ENCODE results near the gene NRG2. TPM values are rescaled to one million over a fixed set of nuclear protein-coding genes. Genes with fewer than 3 reads are reported as not detected.

NRG2 gene
- polyA plus RNA-seq, 3 donors = 0.01 TPM; not detected in 2

DNA sequence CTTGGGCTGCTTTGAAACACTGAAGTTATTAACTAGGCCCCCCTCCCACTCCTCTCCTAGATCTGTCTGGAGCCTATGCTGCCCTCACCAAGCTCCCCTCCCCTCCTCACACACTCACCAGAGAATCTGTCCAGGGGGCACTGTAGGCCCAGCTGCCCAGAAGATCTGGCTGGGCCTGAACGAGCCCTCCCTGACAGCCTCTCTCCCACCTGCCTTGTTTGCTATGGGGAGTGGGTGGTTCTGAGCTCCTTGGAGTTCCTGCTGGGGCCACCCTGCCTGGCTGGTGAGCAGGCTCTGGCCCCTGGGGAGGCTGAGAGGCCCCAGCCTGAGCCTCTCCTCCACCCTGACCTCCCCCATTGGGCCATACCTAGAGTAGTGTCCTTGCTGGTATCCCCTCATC, 172.4 kb downstream of the NRG2 start:
- TF ChIP-seq, protein P1, sequence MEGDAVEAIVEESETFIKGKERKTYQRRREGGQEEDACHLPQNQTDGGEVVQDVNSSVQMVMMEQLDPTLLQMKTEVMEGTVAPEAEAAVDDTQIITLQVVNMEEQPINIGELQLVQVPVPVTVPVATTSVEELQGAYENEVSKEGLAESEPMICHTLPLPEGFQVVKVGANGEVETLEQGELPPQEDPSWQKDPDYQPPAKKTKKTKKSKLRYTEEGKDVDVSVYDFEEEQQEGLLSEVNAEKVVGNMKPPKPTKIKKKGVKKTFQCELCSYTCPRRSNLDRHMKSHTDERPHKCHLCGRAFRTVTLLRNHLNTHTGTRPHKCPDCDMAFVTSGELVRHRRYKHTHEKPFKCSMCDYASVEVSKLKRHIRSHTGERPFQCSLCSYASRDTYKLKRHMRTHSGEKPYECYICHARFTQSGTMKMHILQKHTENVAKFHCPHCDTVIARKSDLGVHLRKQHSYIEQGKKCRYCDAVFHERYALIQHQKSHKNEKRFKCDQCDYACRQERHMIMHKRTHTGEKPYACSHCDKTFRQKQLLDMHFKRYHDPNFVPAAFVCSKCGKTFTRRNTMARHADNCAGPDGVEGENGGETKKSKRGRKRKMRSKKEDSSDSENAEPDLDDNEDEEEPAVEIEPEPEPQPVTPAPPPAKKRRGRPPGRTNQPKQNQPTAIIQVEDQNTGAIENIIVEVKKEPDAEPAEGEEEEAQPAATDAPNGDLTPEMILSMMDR (IDR thresholded peaks at IDR 0.05) = no peak
- WGBS (ENCODE audit: insufficient coverage) = no CpG with 5 or more reads among the region's 1 CpG
- H3K36me3 ChIP-seq (replicated peaks in 1 of 2; ENCODE audit: control insufficient read depth in 1 of 2, insufficient read depth in 2 of 2, low read length in 2 of 2) = no peaks in the 10 kb centered on the region
- H3K4me3 ChIP-seq (replicated peaks in 1 of 3; ENCODE audit: low read depth in 2 of 3, low read length in 3 of 3) = no peak overlapping the region
- H3K27me3 ChIP-seq (ENCODE audit: control insufficient read depth in 2 of 2, insufficient read depth in 2 of 2, low read length in 2 of 2) = no peaks in the 10 kb centered on the region
- H4K20me1 ChIP-seq (ENCODE audit: insufficient read depth, low read length) = no peaks in the 10 kb centered on the region
- no peak overlapping the region for H3K4me2 ChIP-seq (replicated peaks; ENCODE audit: extremely low read depth, low read length, poor library complexity, severe bottlenecking)
- Mint-ChIP-seq H3K9me3 (peaks cover 0 to 2% (median 0%) of the 10 kb centered on the region in 7 donors), H3K36me3 (no peaks in the 10 kb centered on the region), H3K27me3 (ENCODE audit: low read depth in 3 of 3) (peaks cover 5 to 13% (median 11%) of the 10 kb centered on the region in 3 donors), H3K4me3 (no peak overlapping the region), H3K27ac (no peak overlapping the region), H3K4me1 (peaks cover 2% of the 10 kb centered on the region)
- H3K4me1 ChIP-seq (ENCODE audit: control insufficient read depth in 1 of 2, insufficient read depth in 2 of 2, low read length in 2 of 2) = no peaks in the 10 kb centered on the region
- H2AFZ ChIP-seq (ENCODE audit: insufficient read depth, low read depth, low read length, poor library complexity, severe bottlenecking) = no peak overlapping the region
- no peaks in the 10 kb centered on the region for H3K9me3 ChIP-seq (replicated peaks in 1 of 2; ENCODE audit: control insufficient read depth in 1 of 2, insufficient read depth in 1 of 2, low read length in 2 of 2)
- no peak for DNase-seq
- intact Hi-C loops (cut with micrococcal nuclease) = no loop called here
- no peaks in the 10 kb centered on the region for H3K79me2 ChIP-seq (ENCODE audit: insufficient read depth, low read length)
- H3K9ac ChIP-seq (ENCODE audit: insufficient read depth, low read length, poor library complexity, severe bottlenecking) = no peak overlapping the region
- H3K27ac ChIP-seq (ENCODE audit: low read depth in 1 of 2, low read length in 2 of 2) = no peak overlapping the region

DNA sequence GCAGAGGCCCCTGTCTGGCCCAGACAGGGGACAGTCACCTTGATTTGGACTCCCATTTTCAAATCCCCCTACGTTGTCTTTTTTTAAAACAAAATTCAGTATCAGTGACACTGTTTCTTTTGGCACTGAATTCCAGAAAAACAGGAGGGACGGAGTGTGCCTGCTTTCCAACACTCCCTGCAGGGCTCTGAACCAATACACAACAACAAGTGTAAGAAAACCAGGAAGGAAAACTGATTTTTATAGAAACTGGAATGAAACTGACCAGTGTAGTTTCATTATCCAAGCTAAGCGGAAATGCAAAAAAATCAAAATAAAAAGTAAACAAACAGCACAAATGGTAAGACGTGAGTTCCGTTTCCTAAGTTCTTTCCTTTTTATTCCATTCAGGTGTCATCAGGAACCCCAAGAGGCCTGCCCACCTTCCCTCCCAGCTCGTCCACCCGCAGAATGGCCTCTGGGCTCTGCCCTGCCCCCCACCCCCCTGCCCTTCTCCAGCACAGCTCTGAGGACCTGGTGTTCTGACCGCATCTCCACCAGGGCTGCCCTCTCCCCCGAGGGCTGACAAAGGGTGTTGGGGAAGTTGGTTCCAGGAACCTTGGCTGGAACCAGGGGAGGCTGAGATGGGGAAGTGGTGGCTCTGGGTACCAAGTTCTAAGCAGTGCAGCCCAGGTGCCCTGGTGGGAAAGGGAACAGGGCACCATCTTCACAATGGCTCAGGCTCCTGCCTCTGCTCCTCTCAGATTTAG, 173.9 kb downstream of the NRG2 start:
- DNase-seq = no peak
- Histone ChIP-seq H3K4me3 (replicated peaks in 1 of 3; ENCODE audit: low read depth in 2 of 3, low read length in 3 of 3) (no peak overlapping the region), H3K9me3 (replicated peaks in 1 of 2; ENCODE audit: control insufficient read depth in 1 of 2, insufficient read depth in 1 of 2, low read length in 2 of 2) (no peaks in the 10 kb centered on the region), H3K4me2 (replicated peaks; ENCODE audit: extremely low read depth, low read length, poor library complexity, severe bottlenecking) (no peak overlapping the region), H3K9ac (ENCODE audit: insufficient read depth, low read length, poor library complexity, severe bottlenecking) (no peak overlapping the region), H3K27me3 (ENCODE audit: control insufficient read depth in 2 of 2, insufficient read depth in 2 of 2, low read length in 2 of 2) (no peaks in the 10 kb centered on the region), H2AFZ (ENCODE audit: insufficient read depth, low read depth, low read length, poor library complexity, severe bottlenecking) (no peak overlapping the region), H3K36me3 (replicated peaks in 1 of 2; ENCODE audit: control insufficient read depth in 1 of 2, insufficient read depth in 2 of 2, low read length in 2 of 2) (no peaks in the 10 kb centered on the region), H3K27ac (ENCODE audit: low read depth in 1 of 2, low read length in 2 of 2) (no peak overlapping the region), H3K79me2 (ENCODE audit: insufficient read depth, low read length) (no peaks in the 10 kb centered on the region), H3K4me1 (ENCODE audit: control insufficient read depth in 1 of 2, insufficient read depth in 2 of 2, low read length in 2 of 2) (no peaks in the 10 kb centered on the region), H4K20me1 (ENCODE audit: insufficient read depth, low read length) (no peaks in the 10 kb centered on the region)
- no peaks in the 10 kb centered on the region for H3K36me3 Mint-ChIP-seq
- WGBS (ENCODE audit: insufficient coverage) = 59% methylated on average over 4 of the region's 9 CpGs
- H3K9me3 Mint-ChIP-seq = no peaks in the 10 kb centered on the region
- peaks cover 10 to 16% (median 11%) of the 10 kb centered on the region in 3 donors for H3K27me3 Mint-ChIP-seq (ENCODE audit: low read depth in 3 of 3)
- no peak overlapping the region for H3K4me3 Mint-ChIP-seq
- H3K4me1 Mint-ChIP-seq = peaks cover 3% of the 10 kb centered on the region
- TF ChIP-seq, protein P1 (IDR thresholded peaks at IDR 0.05) = no peak
- H3K27ac Mint-ChIP-seq = no peak overlapping the region
- intact Hi-C loops (cut with micrococcal nuclease) = no loop called here
